Neuronal stem cell (in vitro differentiated cells): ENCODE measurements around the gene SCUBE2.

Source experiments
- DNase-seq: peaks from one replicate; pipeline ENCODE4 v3.0.0-alpha.2; 2013; ENCODE audit warnings: low spot score
- H2AFZ ChIP-seq: one replicate; pipeline ENCODE4 v1.6.1; 2013; ENCODE audit warnings: mild to moderate bottlenecking, low read length, inconsistent platforms
- H2AK5ac ChIP-seq: 2 replicates; pipeline ENCODE4 v1.6.1; 2013; ENCODE audit warnings: low read depth, mild to moderate bottlenecking, inconsistent platforms, low read length, moderate library complexity, mixed read lengths
- H2BK120ac ChIP-seq: 2 replicates; pipeline ENCODE4 v1.6.1; 2013; ENCODE audit warnings: low read depth, mild to moderate bottlenecking, inconsistent platforms, low read length, moderate library complexity, mixed read lengths
- H2BK12ac ChIP-seq: one replicate; pipeline ENCODE4 v1.6.1; 2013; ENCODE audit warnings: low read length, inconsistent platforms
- H2BK15ac ChIP-seq: 2 replicates; pipeline ENCODE4 v1.6.1; 2013; ENCODE audit warnings: mild to moderate bottlenecking, low read length, inconsistent platforms, mixed read lengths
- H2BK5ac ChIP-seq: one replicate; pipeline ENCODE4 v1.6.1; 2013; ENCODE audit warnings: inconsistent platforms, mild to moderate bottlenecking, low read length, moderate library complexity
- H3K14ac ChIP-seq: one replicate; pipeline ENCODE4 v1.6.1; 2013; ENCODE audit warnings: low read length, inconsistent platforms
- H3K18ac ChIP-seq: 2 replicates; pipeline ENCODE4 v1.6.1; 2013; ENCODE audit warnings: low read length, inconsistent platforms
- H3K23ac ChIP-seq: 2 replicates; pipeline ENCODE4 v1.6.1; 2013; ENCODE audit warnings: low read depth, mild to moderate bottlenecking, mixed read lengths, low read length, inconsistent platforms; ENCODE audit not compliant: poor library complexity
- H3K27ac ChIP-seq: replicated peaks from 3 replicates; pipeline ENCODE4 v1.5.1; 2013; ENCODE audit warnings: low read length, inconsistent platforms
- H3K27me3 ChIP-seq, 3 experiments: 2 replicates each; pipeline ENCODE4 v1.6.1; 2013; ENCODE audit warnings: low read length in 3 of 3, mild to moderate bottlenecking in 2 of 3, inconsistent platforms in 1 of 3, low read depth in 1 of 3, mixed read lengths in 1 of 3, moderate library complexity in 1 of 3; ENCODE audit not compliant: control insufficient read depth in 3 of 3, insufficient read depth in 3 of 3
- H3K36me3 ChIP-seq, 2 donors: replicated peaks in 1 of 2; 2 replicates each; pipeline ENCODE4 v1.6.1; 2013; ENCODE audit warnings: low read length in 2 of 2; ENCODE audit not compliant: control insufficient read depth in 2 of 2, insufficient read depth in 2 of 2
- H3K4ac ChIP-seq: 2 replicates; pipeline ENCODE4 v1.6.1; 2013; ENCODE audit warnings: inconsistent platforms, mild to moderate bottlenecking, low read length, moderate library complexity
- H3K4me1 ChIP-seq, 2 donors: 1 replicate in 1 of 2; 2 replicates in 1 of 2; pipeline ENCODE4 v1.6.1; 2013; ENCODE audit warnings: low read length in 2 of 2, low read depth in 1 of 2; ENCODE audit not compliant: control insufficient read depth in 2 of 2, insufficient read depth in 1 of 2
- H3K4me2 ChIP-seq: one replicate; pipeline ENCODE4 v1.6.1; 2013; ENCODE audit warnings: mild to moderate bottlenecking, low read length, inconsistent platforms; ENCODE audit not compliant: insufficient read depth, poor library complexity, severe bottlenecking
- H3K4me3 ChIP-seq, 2 donors: 2 replicates each; pipeline ENCODE4 v1.5.1; 2013; ENCODE audit warnings: low read length in 2 of 2, mild to moderate bottlenecking in 2 of 2, inconsistent platforms in 1 of 2, moderate library complexity in 1 of 2
- H3K79me1 ChIP-seq: one replicate; pipeline ENCODE4 v1.6.1; 2013; ENCODE audit warnings: low read depth, mild to moderate bottlenecking, inconsistent platforms, low read length, moderate library complexity
- H3K9ac ChIP-seq: one replicate; pipeline ENCODE4 v1.6.1; 2013; ENCODE audit warnings: mild to moderate bottlenecking, low read depth, low read length, inconsistent platforms; ENCODE audit not compliant: poor library complexity
- H3K9me3 ChIP-seq, 2 donors: replicated peaks in 1 of 2; 2 replicates each; pipeline versions ENCODE3 to v1.6.1; 2013; ENCODE audit warnings: low read length in 2 of 2, mild to moderate bottlenecking in 2 of 2, inconsistent platforms in 1 of 2, low read depth in 1 of 2, mixed read lengths in 1 of 2, moderate library complexity in 1 of 2; ENCODE audit not compliant: control insufficient read depth in 2 of 2, insufficient read depth in 1 of 2
- H4K8ac ChIP-seq: one replicate; pipeline ENCODE4 v1.6.1; 2013; ENCODE audit warnings: low read depth, mild to moderate bottlenecking, inconsistent platforms, low read length, moderate library complexity
- H4K91ac ChIP-seq: one replicate; pipeline ENCODE4 v1.6.1; 2013; ENCODE audit warnings: low read length, low read depth, mild to moderate bottlenecking, inconsistent platforms; ENCODE audit not compliant: poor library complexity
- WGBS, 2 donors: extraction: QIAGEN DNeasy Blood & Tissue Kit; methylation state at CpG; one replicate each; pipeline ENCODE4 v1.1.7; 2013; ENCODE audit warnings: missing lambda C conversion rate in 2 of 2, mixed read lengths in 1 of 2; ENCODE audit not compliant: insufficient read length in 2 of 2, insufficient replicate concordance in 1 of 2; ENCODE audit errors: extremely low coverage in 2 of 2; 5-methylcytosine and 5-hydroxymethylcytosine counted together

Gene SCUBE2

DNA sequence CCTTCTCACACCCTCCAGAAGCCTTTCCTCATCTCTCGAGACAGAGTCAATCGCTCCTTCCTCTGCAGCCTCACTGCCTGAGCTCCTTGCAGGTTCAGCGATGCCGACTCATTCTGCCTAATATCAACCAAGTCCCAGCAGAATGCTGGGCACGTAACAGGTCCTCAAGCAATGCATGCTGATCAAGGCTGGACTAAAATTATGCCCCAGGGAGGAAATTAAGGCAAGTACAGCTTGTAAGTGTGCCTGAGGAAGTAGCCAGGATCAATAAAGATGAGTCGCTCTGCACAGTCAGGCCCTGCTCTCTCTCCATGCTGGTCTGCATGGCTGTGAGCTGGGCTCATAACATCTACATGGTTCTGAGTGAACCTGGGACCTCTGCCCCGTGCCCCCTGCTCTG is 62.0 kb downstream of the SCUBE2 start:
- Histone ChIP-seq H3K4ac (no peak overlapping the region), H2AFZ (no peak overlapping the region), H3K36me3 (no peaks in the 10 kb centered on the region), H2AK5ac (no peak overlapping the region), H3K79me1 (no peaks in the 10 kb centered on the region), H3K27me3 (peaks cover 0 to 15% (median 0%) of the 10 kb centered on the region in 3 experiments), H2BK12ac (no peak overlapping the region), H3K18ac (no peak overlapping the region), H3K9me3 (no peaks in the 10 kb centered on the region), H2BK15ac (no peak overlapping the region), H4K8ac (no peak overlapping the region), H3K14ac (no peak overlapping the region), H3K4me1 (peaks cover 0 to 1% of the 10 kb centered on the region in 2 donors), H3K4me2 (no peak overlapping the region), H3K9ac (no peak overlapping the region), H2BK5ac (no peak overlapping the region), H4K91ac (no peak overlapping the region), H2BK120ac (no peak overlapping the region), H3K23ac (no peak overlapping the region), H3K4me3 (no peak overlapping the region), H3K27ac (no peak overlapping the region)
- DNase-seq, result no peak
- WGBS, 2 donors, result 100% methylated on average over 1 of the region's 7 CpGs; no CpG with 5 or more reads in 1 of the 2 donors

- no peak for DNase-seq
- H3K4me1 ChIP-seq, result peaks cover 0 to 1% of the 10 kb centered on the region in 2 donors
- no peak overlapping the region for H3K23ac ChIP-seq
- no peak overlapping the region for H2BK15ac ChIP-seq
- no peak overlapping the region for H2BK120ac ChIP-seq
- no peak overlapping the region for H3K9ac ChIP-seq
- H4K8ac ChIP-seq, result no peak overlapping the region
- H4K91ac ChIP-seq, result no peak overlapping the region
- no peak overlapping the region for H2AK5ac ChIP-seq
- H3K18ac ChIP-seq, result no peak overlapping the region
- H3K4me3 ChIP-seq, result no peak overlapping the region
- no peaks in the 10 kb centered on the region for H3K79me1 ChIP-seq
- no peak overlapping the region for H2AFZ ChIP-seq
- no peaks in the 10 kb centered on the region for H3K9me3 ChIP-seq
- no peak overlapping the region for H3K27ac ChIP-seq
- H2BK12ac ChIP-seq, result no peak overlapping the region
- no CpG with 5 or more reads among the region's 1 CpG for WGBS, 2 donors
- H2BK5ac ChIP-seq, result no peak overlapping the region
- no peak overlapping the region for H3K4ac ChIP-seq
- H3K4me2 ChIP-seq, result no peak overlapping the region
- H3K27me3 ChIP-seq, result peaks cover 0 to 13% (median 0%) of the 10 kb centered on the region in 3 experiments
- no peak overlapping the region for H3K14ac ChIP-seq
- no peaks in the 10 kb centered on the region for H3K36me3 ChIP-seq
Observed at GRCh38 chr11:9028581-9028980, 62.8 kb downstream of the SCUBE2 start.

DNA sequence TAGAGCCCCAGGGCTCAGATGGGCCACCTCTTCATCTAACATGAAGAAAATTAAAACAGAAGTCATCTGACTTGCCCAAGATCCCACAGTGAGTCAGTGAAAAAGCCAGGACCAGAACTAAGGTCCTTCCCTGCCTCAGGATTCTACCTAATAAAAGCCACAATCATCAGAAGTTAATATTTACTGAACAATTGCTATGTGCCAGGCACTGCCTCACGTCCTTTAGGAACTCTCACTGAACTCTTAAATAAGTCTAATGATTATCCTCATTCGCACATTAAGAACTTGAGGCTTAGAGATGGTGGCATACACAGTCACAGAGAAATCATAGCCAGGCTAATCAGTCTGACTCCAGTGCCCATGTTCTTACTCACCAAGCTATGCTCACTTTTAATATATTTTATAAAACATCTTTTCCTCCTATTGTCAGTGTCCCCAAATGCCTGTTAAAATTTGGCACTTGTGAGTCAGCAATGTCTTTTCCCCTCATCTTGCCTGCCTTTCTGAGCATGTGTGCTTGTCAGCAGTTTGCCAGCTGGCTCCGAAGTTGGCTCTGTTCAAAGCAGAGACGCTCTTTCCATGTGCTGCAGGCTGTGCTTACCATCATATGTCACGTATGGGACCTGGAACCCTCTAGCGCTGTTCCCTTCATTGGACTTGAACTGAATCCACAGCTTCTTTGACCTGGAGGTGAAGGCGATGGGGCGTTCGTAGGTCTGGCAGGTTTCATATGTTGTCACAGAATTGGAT is 66.1 kb downstream of the SCUBE2 start:
- H2BK5ac ChIP-seq, result no peak overlapping the region
- H3K4ac ChIP-seq, result no peak overlapping the region
- H3K9ac ChIP-seq, result no peak overlapping the region
- no peak overlapping the region for H3K18ac ChIP-seq
- H3K9me3 ChIP-seq, result no peaks in the 10 kb centered on the region
- no peak overlapping the region for H3K14ac ChIP-seq
- H4K8ac ChIP-seq, result no peak overlapping the region
- no peak overlapping the region for H4K91ac ChIP-seq
- no peak overlapping the region for H2BK12ac ChIP-seq
- no peak overlapping the region for H3K27ac ChIP-seq
- no peak overlapping the region for H2BK15ac ChIP-seq
- DNase-seq, result no peak
- no peak overlapping the region for H2AFZ ChIP-seq
- H3K36me3 ChIP-seq, result no peaks in the 10 kb centered on the region
- H2BK120ac ChIP-seq, result no peak overlapping the region
- no peak overlapping the region for H3K4me3 ChIP-seq
- H3K23ac ChIP-seq, result no peak overlapping the region
- no peaks in the 10 kb centered on the region for H3K79me1 ChIP-seq
- no CpG with 5 or more reads among the region's 9 CpGs for WGBS, 2 donors
- H3K4me2 ChIP-seq, result no peak overlapping the region
- peaks cover 0 to 4% of the 10 kb centered on the region in 2 donors for H3K4me1 ChIP-seq
- no peak overlapping the region for H2AK5ac ChIP-seq
- peaks cover 0 to 22% (median 0%) of the 10 kb centered on the region in 3 experiments for H3K27me3 ChIP-seq

GRCh38 chr11:9022961-9023680 is 68.3 kb downstream of the SCUBE2 start:
- H3K4me1 ChIP-seq, result peaks cover 0 to 3% of the 10 kb centered on the region in 2 donors
- H3K4me3 ChIP-seq, result no peak overlapping the region
- no peak overlapping the region for H3K14ac ChIP-seq
- no peak overlapping the region for H3K27ac ChIP-seq
- H2BK12ac ChIP-seq, result no peak overlapping the region
- no peaks in the 10 kb centered on the region for H3K36me3 ChIP-seq
- no peaks in the 10 kb centered on the region for H3K79me1 ChIP-seq
- H2AK5ac ChIP-seq, result no peak overlapping the region
- H3K9ac ChIP-seq, result no peak overlapping the region
- no peak overlapping the region for H3K23ac ChIP-seq
- H3K27me3 ChIP-seq, result peaks cover 0 to 22% (median 0%) of the 10 kb centered on the region in 3 experiments
- no peak for DNase-seq
- H3K18ac ChIP-seq, result no peak overlapping the region
- no peaks in the 10 kb centered on the region for H3K9me3 ChIP-seq
- no peak overlapping the region for H3K4me2 ChIP-seq
- H2AFZ ChIP-seq, result no peak overlapping the region
- H4K8ac ChIP-seq, result no peak overlapping the region
- no peak overlapping the region for H2BK5ac ChIP-seq
- H3K4ac ChIP-seq, result no peak overlapping the region
- no peak overlapping the region for H4K91ac ChIP-seq
- no peak overlapping the region for H2BK15ac ChIP-seq
- no peak overlapping the region for H2BK120ac ChIP-seq
- no CpG with 5 or more reads among the region's 9 CpGs for WGBS, 2 donors
